ENCODE data around the gene CDHR2. TPM values are rescaled to one million over a fixed set of nuclear protein-coding genes. Genes with fewer than 3 reads are reported as not detected.
A peak's percentile ranks its signal among the peaks of the same experiment; 100 is the strongest.

Gene CDHR2
- total and polyA plus RNA-seq, 2 of the 13 experiments (the other 11 are each of a cell fraction or from before 2014, with no cell fraction given) = 17.9 to 20.9 TPM

DNA sequence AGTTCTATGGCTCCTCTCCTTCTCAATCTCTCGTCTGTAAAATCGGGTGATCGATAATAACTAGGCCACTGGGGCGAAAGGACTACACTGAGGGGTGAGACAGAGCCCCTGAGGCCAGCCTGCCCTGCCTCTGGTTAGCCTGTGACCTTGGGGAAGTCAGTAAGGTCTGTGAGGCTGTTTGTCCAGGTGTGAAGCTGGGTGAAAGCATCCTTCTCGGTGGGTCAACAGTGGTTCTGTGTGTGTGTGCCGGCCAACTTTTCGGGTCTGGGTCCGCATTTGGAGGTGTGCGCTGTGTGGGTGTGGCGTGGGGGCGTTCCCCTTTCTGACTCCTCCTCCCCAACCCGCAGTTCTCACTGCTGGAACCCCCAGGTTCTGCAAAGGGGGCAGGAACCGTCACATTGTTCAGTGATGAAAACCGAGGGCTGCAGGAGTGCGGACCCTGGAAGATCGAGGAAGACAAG, 7.0 kb upstream of the CDHR2 start (continued):
- TF ChIP-seq TBX2 (CRISPR knock-in tag; IDR thresholded peaks at IDR 0.05; ENCODE audit: borderline replicate concordance) = 0 out of 2 replicates have a peak, but pooled peaks have one; percentile 6
- TF ChIP-seq, protein P1, sequence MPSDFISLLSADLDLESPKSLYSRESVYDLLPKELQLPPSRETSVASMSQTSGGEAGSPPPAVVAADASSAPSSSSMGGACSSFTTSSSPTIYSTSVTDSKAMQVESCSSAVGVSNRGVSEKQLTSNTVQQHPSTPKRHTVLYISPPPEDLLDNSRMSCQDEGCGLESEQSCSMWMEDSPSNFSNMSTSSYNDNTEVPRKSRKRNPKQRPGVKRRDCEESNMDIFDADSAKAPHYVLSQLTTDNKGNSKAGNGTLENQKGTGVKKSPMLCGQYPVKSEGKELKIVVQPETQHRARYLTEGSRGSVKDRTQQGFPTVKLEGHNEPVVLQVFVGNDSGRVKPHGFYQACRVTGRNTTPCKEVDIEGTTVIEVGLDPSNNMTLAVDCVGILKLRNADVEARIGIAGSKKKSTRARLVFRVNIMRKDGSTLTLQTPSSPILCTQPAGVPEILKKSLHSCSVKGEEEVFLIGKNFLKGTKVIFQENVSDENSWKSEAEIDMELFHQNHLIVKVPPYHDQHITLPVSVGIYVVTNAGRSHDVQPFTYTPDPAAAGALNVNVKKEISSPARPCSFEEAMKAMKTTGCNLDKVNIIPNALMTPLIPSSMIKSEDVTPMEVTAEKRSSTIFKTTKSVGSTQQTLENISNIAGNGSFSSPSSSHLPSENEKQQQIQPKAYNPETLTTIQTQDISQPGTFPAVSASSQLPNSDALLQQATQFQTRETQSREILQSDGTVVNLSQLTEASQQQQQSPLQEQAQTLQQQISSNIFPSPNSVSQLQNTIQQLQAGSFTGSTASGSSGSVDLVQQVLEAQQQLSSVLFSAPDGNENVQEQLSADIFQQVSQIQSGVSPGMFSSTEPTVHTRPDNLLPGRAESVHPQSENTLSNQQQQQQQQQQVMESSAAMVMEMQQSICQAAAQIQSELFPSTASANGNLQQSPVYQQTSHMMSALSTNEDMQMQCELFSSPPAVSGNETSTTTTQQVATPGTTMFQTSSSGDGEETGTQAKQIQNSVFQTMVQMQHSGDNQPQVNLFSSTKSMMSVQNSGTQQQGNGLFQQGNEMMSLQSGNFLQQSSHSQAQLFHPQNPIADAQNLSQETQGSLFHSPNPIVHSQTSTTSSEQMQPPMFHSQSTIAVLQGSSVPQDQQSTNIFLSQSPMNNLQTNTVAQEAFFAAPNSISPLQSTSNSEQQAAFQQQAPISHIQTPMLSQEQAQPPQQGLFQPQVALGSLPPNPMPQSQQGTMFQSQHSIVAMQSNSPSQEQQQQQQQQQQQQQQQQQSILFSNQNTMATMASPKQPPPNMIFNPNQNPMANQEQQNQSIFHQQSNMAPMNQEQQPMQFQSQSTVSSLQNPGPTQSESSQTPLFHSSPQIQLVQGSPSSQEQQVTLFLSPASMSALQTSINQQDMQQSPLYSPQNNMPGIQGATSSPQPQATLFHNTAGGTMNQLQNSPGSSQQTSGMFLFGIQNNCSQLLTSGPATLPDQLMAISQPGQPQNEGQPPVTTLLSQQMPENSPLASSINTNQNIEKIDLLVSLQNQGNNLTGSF (CRISPR knock-in tag; IDR thresholded peaks at IDR 0.05) = no peak
- no peak for TF ChIP-seq RXRA (CRISPR knock-in tag; IDR thresholded peaks at IDR 0.05)
- TF ChIP-seq, protein P2, sequence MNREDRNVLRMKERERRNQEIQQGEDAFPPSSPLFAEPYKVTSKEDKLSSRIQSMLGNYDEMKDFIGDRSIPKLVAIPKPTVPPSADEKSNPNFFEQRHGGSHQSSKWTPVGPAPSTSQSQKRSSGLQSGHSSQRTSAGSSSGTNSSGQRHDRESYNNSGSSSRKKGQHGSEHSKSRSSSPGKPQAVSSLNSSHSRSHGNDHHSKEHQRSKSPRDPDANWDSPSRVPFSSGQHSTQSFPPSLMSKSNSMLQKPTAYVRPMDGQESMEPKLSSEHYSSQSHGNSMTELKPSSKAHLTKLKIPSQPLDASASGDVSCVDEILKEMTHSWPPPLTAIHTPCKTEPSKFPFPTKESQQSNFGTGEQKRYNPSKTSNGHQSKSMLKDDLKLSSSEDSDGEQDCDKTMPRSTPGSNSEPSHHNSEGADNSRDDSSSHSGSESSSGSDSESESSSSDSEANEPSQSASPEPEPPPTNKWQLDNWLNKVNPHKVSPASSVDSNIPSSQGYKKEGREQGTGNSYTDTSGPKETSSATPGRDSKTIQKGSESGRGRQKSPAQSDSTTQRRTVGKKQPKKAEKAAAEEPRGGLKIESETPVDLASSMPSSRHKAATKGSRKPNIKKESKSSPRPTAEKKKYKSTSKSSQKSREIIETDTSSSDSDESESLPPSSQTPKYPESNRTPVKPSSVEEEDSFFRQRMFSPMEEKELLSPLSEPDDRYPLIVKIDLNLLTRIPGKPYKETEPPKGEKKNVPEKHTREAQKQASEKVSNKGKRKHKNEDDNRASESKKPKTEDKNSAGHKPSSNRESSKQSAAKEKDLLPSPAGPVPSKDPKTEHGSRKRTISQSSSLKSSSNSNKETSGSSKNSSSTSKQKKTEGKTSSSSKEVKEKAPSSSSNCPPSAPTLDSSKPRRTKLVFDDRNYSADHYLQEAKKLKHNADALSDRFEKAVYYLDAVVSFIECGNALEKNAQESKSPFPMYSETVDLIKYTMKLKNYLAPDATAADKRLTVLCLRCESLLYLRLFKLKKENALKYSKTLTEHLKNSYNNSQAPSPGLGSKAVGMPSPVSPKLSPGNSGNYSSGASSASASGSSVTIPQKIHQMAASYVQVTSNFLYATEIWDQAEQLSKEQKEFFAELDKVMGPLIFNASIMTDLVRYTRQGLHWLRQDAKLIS (CRISPR knock-in tag; IDR thresholded peaks at IDR 0.05) = no peak
- 0 out of 2 replicates have a peak, but pooled peaks have one; percentile 11 for TF ChIP-seq ZNF225 (CRISPR knock-in tag; IDR thresholded peaks at IDR 0.05)
- no peak for TF ChIP-seq CHD2 (IDR thresholded peaks at IDR 0.05; ENCODE audit: low read depth, low read length)
- no peak for TF ChIP-seq NFYB (CRISPR knock-in tag; IDR thresholded peaks at IDR 0.05)
- 0 out of 2 replicates have a peak, but pooled peaks have one; percentile 4 for TF ChIP-seq ZNF333 (CRISPR knock-in tag; IDR thresholded peaks at IDR 0.05; ENCODE audit: borderline replicate concordance)

Measured in HepG2 (cell line).